ENCODE results near the gene KRTAP9-3. TPM values are rescaled to one million over a fixed set of nuclear protein-coding genes. Genes with fewer than 3 reads are reported as not detected.
"Not testable (repeated sequence)": the region's sequence is repeated elsewhere in the genome, so short reads cannot be mapped to it uniquely, and the experiment has no call there.

The KRTAP9-3 gene, protein sequence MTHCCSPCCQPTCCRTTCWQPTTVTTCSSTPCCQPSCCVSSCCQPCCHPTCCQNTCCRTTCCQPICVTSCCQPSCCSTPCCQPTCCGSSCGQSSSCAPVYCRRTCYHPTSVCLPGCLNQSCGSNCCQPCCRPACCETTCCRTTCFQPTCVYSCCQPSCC
- total RNA-seq: not detected

DNA sequence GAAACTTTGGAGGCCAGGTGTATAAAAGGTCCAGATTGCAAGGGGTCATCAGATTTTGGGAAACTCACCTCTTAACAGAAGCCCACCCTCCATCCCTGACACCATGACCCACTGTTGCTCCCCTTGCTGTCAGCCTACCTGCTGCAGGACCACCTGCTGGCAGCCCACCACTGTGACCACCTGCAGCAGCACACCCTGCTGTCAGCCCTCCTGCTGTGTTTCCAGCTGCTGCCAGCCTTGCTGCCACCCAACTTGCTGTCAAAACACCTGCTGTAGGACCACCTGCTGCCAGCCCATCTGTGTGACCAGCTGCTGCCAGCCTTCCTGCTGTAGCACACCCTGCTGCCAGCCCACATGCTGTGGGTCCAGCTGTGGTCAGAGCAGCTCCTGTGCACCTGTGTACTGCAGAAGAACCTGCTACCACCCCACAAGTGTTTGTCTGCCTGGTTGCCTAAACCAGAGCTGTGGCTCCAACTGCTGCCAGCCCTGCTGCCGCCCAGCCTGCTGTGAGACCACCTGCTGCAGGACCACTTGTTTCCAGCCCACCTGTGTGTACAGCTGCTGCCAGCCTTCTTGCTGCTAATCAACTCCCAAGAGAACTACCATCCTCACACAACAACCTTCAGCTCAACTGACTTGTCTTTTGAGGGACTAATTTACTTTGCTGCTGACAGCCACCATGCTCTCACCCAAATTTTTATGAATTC lies at the start of gene KRTAP9-3:
TSS of gene KRTAP9-3 (plus strand) at position 51 of the 707 bp plus-strand sequence. CDS start at position 104, 53 bp downstream.
- DNase-seq: not testable (repeated sequence)

DNA sequence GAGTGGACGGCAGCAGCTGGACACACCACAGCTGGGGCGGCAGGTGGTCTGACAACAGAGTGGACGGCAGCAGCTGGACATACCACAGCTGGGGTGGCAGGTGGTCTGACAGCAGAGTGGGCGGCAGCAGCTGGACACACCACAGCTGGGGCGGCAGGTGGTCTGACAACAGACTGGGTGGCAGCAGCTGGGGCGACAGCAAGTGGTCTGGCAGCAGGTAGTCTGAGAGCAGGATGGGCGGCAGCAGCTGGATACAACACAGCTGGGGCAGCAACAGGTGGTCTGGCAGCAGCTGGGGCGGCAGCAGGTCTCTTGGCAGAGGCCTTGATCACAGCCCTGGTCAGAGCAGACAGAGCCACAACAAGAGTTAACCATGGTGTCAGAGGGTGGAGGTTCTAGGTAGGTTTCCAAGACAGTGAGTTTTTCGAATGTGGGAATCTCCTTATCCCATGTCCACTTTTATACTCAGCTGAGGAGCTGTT lies 47.7 kb upstream of the KRTAP9-3 start, which contains the start of gene KRTAP4-1:
TSS of gene KRTAP4-1 (minus strand) at position 432 of the 482 bp plus-strand sequence. CDS start at position 375, 57 bp downstream.
- no peak for DNase-seq

DNA sequence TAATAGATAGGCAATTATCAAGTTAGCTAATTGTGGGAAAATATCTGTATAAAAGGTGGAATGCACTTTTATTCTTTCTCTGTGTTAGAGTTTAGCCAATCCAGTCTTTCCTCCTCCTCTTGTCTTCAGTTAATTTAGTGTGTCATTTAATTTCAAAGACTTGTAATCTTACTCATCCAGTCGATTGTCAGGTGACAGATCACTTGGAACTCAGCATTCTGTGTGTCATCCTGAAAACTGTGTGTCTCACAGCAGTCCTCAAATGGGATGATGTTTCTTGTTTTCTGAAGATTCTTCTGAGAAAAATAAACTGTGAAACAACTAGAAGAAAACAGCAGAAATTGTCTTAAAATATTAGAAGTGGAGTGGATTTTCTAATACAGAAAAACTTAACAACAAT lies 47.2 kb upstream of the KRTAP9-3 start:
- DNase-seq: no peak

DNA sequence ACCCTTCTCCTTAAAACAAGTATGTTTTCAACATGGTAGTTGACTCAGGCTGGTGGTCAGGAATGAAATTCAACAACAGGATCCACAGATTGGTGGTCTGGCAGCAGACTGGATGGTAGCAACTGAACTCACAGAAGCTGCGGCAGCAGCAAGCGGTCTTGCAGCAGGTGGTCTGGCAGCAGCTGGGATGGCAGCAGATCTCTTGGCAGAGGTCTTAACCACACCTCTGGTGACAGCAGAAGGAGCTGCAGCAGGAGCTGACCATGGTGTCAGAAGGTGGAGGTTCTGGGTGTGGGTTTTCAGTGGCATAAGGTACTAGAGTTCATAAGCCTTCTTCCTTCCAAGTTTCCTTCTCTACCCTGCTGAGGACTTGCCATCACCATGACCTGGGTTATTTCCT lies 45.4 kb upstream of the KRTAP9-3 start:
- DNase-seq: no peak

DNA sequence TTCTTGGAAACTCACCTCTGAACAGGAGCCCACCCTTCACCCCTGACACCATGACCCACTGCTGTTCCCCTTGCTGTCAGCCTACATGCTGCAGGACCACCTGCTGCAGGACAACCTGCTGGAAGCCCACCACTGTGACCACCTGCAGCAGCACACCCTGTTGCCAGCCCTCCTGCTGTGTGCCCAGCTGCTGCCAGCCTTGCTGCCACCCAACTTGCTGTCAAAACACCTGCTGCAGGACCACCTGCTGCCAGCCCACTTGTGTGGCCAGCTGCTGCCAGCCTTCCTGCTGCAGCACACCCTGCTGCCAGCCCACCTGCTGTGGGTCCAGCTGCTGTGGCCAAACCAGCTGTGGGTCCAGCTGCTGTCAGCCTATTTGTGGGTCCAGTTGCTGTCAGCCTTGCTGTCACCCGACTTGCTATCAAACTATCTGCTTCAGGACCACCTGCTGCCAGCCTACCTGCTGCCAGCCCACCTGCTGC lies 42.4 kb upstream of the KRTAP9-3 start, which contains the start of gene KRTAP9-1:
TSS of gene KRTAP9-1 (plus strand) at position 51 of the 482 bp plus-strand sequence. CDS start at position 51, 0 bp downstream.
- DNase-seq: not testable (repeated sequence)

DNA sequence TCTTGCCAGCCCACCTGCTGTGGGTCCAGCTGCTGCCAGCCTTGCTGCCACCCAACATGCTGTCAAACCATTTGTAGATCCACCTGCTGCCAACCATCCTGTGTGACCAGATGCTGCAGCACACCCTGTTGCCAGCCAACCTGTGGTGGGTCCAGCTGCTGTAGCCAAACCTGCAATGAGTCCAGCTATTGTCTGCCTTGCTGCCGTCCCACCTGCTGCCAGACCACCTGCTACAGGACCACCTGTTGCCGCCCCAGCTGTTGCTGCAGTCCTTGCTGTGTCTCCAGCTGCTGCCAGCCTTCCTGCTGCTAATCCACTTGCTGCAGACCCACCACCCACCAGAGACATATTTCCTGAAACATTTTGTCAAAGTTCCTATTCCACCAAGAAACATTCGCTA lies 41.9 kb upstream of the KRTAP9-3 start:
- no peak for DNase-seq

DNA sequence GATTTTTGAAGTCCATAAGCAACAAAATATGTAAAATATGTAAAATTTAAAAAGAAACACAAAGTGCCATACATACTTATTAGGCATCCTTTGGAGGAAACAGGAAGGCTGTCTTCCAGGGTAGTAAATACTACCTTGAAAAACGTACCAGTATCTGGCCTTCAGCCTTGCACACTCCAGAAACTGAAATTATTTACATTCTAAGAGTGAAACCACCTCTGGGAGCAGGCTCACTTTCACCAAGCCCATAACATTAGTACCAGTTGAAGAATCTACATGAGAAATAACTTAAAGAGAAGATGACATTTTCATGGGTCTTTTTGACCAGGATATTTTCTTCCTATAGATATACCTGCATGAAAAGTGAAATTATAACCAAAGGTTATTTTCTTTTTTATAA lies 36.2 kb upstream of the KRTAP9-3 start:
- DNase-seq: no peak

DNA sequence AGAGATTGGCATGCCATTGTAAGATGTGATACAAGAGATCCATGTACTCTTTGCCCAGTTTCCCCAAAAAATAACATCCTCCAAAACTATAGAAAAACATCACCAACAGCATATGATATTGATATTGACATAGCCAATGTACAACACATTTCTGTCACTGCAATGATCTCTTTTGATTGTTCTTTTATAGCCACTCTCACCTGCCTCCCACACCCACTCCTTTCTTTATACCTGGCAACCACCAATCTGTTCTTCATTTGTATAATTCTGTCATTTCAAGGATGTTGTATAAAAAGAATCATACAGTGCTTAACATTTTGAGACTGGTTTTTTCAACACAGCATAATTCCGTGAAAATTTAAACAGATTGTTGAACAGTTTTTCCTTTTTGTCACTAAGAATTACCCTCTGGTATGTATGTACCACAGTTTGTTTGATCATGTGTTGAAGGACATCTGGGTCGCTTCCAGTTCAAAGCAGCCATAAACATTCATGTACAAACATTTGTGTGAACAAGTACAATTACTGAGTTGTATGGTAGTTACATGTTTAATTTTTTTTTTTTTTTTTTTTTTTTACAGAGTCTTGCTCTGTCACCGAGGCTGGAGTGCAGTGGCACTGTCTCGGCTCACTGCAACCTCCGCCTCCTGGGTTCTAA lies 32.7 kb upstream of the KRTAP9-3 start:
- no peak for DNase-seq

DNA sequence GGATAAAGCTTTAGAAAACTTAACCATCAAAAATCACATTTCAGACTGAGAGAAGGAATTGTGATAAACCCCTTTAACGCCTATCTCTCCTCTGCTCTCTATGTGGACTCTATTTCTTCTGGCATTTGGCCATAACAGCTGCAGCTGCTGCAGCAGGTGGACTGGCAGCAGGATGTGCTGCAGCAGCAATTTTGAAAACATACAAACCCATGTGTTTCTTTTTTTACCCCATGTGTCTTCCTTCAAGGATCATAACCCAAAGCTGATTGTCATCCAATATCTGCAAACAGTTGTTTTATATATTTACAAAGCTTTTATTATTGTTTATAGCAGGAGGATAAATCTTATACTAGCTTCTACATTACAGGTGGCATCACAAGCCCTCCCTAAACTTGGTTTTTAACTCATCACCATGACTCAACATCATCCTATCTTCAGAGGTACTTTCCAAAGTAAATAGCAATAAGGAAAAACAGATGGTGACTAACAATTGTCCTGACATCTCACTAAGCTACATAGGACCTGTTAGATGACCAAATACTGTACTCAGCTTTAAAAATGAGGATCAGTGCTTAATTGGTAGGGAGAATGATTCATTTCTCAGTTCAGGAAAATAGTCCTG lies 20.3 kb upstream of the KRTAP9-3 start:
- no peak for DNase-seq

DNA sequence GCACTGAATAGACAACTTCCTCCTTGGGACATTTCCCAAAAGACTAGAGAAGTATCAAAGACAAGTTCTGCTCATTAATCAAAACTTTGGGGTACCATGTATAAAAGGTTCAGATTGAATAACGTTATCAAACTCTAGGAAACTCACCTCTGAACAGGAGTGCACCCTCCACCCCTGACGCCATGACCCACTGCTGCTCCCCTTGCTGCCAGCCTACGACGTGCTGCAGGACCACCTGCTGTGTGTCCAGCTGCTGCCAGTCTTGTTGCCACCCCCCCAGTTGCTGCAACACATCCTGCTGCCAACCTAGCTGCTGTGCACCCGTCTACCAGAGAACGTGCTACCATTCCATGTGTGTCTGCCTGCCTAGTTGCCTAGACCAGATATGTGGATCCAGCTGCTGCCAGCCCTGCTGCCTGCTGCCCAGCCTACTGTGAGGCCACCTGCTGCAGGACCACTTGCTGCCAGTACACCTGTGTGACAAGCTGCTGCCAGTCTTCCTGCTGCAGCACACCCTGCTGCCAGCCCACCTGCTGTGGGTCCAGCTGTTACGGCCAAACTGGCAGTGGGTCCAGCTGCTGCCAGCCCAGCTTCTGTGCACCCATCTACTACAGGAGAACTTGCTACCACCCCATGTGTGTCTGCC lies 19.6 kb upstream of the KRTAP9-3 start:
- DNase-seq: no peak

DNA sequence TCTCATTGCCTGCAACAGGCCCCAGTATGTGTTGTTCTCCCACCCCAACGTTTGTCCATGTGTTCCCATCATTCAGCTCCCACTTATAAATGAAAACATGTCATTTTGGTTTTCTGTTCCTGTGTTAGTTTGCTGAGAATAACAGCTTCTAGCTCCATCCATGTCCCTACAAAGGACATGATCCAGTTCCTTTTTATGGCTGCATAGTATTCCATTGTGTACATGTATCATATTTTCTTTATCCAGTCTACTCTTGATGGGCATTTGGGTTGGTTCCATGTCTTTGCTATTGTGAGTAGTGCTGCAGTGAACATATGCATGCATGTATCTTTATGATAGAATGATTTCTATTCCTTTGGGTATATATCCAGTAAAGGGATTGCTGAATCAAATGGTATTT lies 16.6 kb upstream of the KRTAP9-3 start:
- DNase-seq: no peak

DNA sequence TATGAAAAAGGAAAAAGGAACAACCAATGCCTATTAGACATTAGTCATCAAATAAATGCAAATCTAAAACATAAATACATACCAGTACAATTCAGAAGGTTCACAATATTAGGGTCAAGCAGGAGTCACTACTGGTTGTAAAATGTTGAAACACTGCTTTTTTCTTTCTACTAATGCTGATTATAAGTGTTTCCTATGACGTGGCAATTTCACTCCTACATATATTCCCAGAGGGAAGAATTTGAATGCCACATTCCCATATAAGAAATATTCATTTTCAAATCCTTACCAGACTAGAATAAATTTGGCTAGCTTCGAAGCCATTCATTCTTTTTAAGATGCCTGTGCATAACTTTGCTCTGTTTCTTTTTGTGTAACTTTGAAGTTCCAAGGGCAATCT lies 8.4 kb upstream of the KRTAP9-3 start:
- no peak for DNase-seq

DNA sequence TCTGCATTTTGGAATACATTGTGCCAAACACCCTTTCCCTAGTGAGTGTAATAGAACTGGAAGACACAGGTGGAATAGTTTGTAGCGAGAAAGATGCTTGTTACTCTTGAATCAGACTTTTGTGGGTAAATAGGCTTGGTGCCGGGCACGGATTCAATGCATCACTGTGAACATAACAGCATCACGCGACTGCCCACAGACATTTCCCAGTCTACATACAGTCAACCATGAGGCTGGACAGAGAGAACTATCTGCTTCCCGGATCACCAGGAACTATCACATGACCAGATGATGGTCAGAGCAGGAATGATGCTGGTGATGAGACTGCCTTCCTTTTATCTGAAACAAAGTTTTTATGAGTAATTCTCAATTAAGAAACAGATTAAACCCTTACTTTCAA lies 6.2 kb upstream of the KRTAP9-3 start:
- DNase-seq: no peak

DNA sequence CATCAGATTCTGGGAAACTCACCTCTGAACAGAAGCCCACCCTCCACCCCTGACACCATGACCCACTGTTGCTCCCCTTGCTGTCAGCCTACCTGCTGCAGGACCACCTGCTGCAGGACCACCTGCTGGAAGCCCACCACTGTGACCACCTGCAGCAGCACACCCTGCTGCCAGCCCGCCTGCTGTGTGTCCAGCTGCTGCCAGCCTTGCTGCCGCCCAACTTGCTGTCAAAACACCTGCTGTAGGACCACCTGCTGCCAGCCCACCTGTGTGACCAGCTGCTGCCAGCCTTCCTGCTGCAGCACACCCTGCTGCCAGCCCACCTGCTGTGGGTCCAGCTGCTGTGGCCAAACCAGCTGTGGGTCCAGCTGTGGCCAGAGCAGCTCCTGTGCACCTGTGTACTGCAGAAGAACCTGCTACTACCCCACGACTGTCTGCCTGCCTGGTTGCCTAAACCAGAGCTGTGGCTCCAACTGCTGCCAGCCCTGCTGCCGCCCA lies 5.6 kb upstream of the KRTAP9-3 start, which contains the start of gene KRTAP9-2:
TSS of gene KRTAP9-2 (plus strand) at position 51 of the 498 bp plus-strand sequence. CDS start at position 58, 7 bp downstream.
- not testable (repeated sequence) for DNase-seq

DNA sequence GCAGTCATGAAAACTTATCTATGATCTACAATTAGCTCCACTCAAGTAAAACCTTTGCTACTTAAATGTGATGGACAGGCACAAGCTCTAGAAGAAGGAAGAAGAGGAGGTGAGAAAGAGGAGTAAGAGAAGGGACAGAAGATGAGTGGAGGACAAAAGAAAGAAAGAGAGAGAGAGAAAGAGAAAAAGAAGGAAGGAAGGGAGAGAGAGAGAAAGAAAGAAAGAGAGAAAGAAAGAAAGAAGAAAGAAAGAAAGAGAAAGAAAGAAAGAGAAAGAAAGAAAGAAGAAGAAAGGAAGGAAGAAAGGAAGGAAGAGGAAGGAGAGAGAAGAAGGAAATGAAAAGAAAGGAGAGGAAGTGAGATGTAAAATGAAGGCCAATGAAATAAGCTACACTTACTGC lies 2.2 kb upstream of the KRTAP9-3 start:
- no peak for DNase-seq

DNA sequence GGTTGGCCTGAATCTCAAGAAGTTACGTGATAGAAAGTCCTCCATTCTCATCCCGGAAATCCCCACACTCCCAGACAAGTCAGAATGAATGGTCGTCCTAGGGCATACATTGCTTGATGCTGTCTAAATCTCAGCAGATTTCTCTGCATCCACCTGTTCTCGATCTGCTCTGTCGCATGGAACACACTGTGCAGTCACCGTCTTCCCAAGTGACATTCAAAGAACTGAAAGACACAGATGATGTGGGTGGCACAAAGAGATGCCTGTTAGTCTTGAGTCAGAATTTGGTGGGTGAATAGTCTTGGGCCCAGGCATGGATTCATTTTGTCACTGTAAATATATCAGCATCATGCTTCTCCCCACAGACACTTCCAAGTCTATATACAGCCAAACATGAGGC lies 518 bp upstream of the KRTAP9-3 start:
- DNase-seq: no peak

DNA sequence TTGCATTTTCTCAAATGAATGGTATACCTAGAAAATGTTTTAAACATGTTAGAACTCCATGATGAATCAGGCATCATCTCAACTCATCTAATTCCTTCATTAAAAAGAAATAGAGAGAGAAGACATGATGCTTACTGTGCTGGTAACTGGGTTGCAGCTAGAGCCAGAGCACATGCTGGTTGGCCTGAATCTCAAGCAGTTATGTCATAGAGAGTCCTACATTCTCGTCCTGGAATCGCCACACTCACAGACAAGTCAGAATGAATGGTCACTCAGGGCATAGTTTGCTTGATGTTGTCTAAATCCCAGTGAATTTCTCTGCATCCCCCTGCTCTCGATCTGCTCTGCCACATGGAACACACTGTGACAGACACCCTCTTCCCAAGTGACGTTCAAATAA lies 4.9 kb downstream of the KRTAP9-3 start:
- DNase-seq: not testable (repeated sequence)

DNA sequence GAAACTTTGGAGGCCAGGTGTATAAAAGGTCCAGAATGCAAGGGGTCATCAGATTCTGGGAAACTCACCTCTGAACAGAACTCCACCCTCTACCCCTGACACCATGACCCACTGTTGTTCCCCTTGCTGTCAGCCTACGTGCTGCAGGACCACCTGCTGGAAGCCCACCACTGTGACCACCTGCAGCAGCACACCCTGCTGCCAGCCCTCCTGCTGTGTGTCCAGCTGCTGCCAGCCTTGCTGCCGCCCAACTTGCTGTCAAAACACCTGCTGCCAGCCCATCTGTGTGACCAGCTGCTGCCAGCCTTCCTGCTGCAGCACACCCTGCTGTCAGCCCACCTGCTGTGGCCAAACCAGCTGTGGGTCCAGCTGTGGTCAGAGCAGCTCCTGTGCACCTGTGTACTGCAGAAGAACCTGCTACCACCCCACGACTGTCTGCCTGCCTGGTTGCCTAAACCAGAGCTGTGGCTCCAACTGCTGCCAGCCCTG lies 5.7 kb downstream of the KRTAP9-3 start, which contains the start of gene KRTAP9-8:
TSS of gene KRTAP9-8 (plus strand) at position 51 of the 489 bp plus-strand sequence. CDS start at position 104, 53 bp downstream.
- not testable (repeated sequence) for DNase-seq

DNA sequence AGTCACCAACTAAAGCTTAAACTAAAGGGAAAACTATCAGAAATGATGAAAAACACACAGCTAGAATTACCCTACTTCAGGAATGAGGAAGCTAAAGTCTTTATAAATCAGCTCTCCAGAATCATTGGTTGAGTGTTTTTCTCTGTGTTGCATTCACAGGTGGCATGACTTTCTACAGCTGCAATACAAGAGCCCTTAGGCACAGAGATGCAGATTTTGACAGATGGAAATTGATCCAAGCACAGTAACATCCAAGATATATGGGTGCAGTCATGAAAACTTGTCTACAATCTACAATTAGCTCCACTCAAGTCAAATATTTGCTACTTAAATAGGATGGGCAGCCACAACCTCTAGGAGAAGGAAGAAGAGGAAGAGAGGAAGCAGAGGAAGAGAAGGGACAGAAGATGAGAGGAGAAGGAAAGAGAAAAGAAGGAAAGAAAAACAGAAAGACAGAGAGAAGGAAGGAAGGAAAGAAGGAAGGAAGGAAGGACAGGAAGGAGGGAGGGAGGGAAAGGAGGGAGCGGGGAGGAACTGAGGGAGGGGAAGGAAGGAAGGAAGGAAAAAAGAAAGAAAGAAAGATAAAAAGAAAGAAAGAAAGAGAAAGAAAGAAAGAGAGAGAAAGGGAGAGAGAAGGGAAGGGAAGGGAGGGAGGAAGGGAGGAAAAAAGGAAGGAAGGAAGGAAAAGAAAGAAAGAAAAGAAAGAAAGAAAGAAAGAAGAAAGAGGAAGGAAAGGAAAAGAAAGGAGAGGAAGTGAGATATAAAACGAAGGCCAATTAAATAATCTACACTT lies 14.9 kb downstream of the KRTAP9-3 start:
- DNase-seq: not testable (repeated sequence)

DNA sequence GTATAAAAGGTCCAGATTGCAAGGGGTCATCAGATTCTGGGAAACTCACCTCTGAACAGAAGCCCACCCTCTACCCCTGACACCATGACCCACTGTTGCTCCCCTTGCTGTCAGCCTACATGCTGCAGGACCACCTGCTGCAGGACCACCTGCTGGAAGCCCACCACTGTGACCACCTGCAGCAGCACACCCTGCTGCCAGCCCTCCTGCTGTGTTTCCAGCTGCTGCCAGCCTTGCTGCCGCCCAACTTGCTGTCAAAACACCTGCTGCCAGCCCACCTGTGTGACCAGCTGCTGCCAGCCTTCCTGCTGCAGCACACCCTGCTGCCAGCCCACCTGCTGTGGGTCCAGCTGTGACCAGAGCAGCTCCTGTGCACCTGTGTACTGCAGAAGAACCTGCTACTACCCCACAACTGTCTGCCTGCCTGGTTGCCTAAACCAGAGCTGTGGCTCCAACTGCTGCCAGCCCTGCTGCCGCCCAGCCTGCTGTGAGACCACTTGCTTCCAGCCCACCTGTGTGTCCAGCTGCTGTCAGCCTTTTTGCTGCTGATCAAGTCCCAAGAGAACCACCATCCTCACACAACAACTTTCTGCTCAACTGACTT lies 17.5 kb downstream of the KRTAP9-3 start, which contains the start of gene KRTAP9-4:
TSS of gene KRTAP9-4 (plus strand) at position 51 of the 604 bp plus-strand sequence. CDS start at position 85, 34 bp downstream.
- DNase-seq: not testable (repeated sequence)

Measured in effector CD4-positive, alpha-beta T cell (primary cell).